Neural progenitor cell (in vitro differentiated cells): ENCODE measurements around the gene C21orf91. TPM values are rescaled to one million over a fixed set of nuclear protein-coding genes. Genes with fewer than 3 reads are reported as not detected.

Source experiments
- DNase-seq: peaks from one replicate; pipeline ENCODE4 v3.0.0-alpha.2; 2016; ENCODE audit warnings: low spot score
- H2AFZ ChIP-seq: fragments of 200-600 bp; sonication (generic); replicated peaks from 2 replicates; pipeline ENCODE4 v1.6.1; 2016; ENCODE audit warnings: antibody characterized with exemption
- H3F3A ChIP-seq: fragments of 200-600 bp; sonication (generic); 2 replicates; pipeline ENCODE4 v1.6.1; 2016; ENCODE audit warnings: antibody characterized with exemption, low read depth
- H3K27ac ChIP-seq: fragments of 200-600 bp; sonication (generic); 2 replicates; pipeline ENCODE4 v1.5.1; 2016; ENCODE audit warnings: mild to moderate bottlenecking
- H3K27me3 ChIP-seq: fragments of 200-600 bp; sonication (generic); 2 replicates; pipeline ENCODE4 v1.6.1; 2016; ENCODE audit warnings: mild to moderate bottlenecking, moderate library complexity
- H3K36me3 ChIP-seq: fragments of 200-600 bp; sonication (generic); 2 replicates; pipeline ENCODE4 v1.5.1; 2016
- H3K4me1 ChIP-seq: fragments of 200-600 bp; sonication (generic); 2 replicates; pipeline ENCODE4 v1.6.1; 2016; ENCODE audit warnings: mixed run types
- H3K4me2 ChIP-seq: fragments of 200-600 bp; sonication (generic); 2 replicates; pipeline ENCODE4 v1.6.1; 2016
- H3K4me3 ChIP-seq: fragments of 200-600 bp; sonication (generic); 2 replicates; pipeline ENCODE4 v1.5.1; 2016
- H3K79me2 ChIP-seq: fragments of 200-600 bp; sonication (generic); 2 replicates; pipeline ENCODE4 v1.6.1; 2016; ENCODE audit warnings: low read depth
- H3K9ac ChIP-seq: fragments of 200-600 bp; sonication (generic); 2 replicates; pipeline ENCODE4 v1.6.1; 2016
- H3K9me3 ChIP-seq: fragments of 200-600 bp; sonication (generic); 2 replicates; pipeline ENCODE4 v1.5.1; 2016; ENCODE audit warnings: low read depth
- H4K20me1 ChIP-seq: fragments of 200-600 bp; sonication (generic); 2 replicates; pipeline ENCODE4 v1.6.1; 2016; ENCODE audit warnings: low read depth
- H3K27ac Mint-ChIP-seq: 3 replicates; pipeline ENCODE4 v1.8.0; 2021; ENCODE audit warnings: mixed read lengths
- H3K27me3 Mint-ChIP-seq: 2 replicates; pipeline ENCODE4 v1.8.0; 2022; ENCODE audit warnings: low read depth, mild to moderate bottlenecking, inconsistent platforms, moderate library complexity, mixed read lengths; ENCODE audit not compliant: insufficient read depth
- H3K36me3 Mint-ChIP-seq: 3 replicates; pipeline ENCODE4 v1.8.0; 2021; ENCODE audit warnings: mixed read lengths
- H3K4me1 Mint-ChIP-seq: 3 replicates; pipeline ENCODE4 v1.8.0; 2021; ENCODE audit warnings: mixed read lengths
- H3K4me3 Mint-ChIP-seq: 3 replicates; pipeline ENCODE4 v1.8.0; 2021; ENCODE audit warnings: mild to moderate bottlenecking, moderate library complexity, mixed read lengths
- H3K9me3 Mint-ChIP-seq: 3 replicates; pipeline ENCODE4 v1.8.0; 2020; ENCODE audit warnings: mixed read lengths
- CTCF ChIP-seq: fragments of 200-600 bp; sonication (generic); IDR thresholded peaks from 2 replicates; pipeline ENCODE4 v1.5.1; 2017; ENCODE audit warnings: antibody characterized with exemption, mild to moderate bottlenecking
- EZH2 ChIP-seq: fragments of 200-600 bp; sonication (generic); IDR thresholded peaks from 2 replicates; pipeline ENCODE4 v1.6.1; 2017; ENCODE audit warnings: antibody characterized with exemption, mild to moderate bottlenecking, moderate library complexity
- EZH2phosphoT487 ChIP-seq: fragments of 200-600 bp; sonication (generic); IDR thresholded peaks from 2 replicates; pipeline ENCODE4 v1.6.1; 2017; ENCODE audit warnings: antibody characterized with exemption
- total RNA-seq: library from RNA; depleted of rRNA; stranded (reverse); fragments of >200 nt; gene quantifications from 2 replicates; pipeline ENCODE4 v1.2.3, GENCODE V29; 2015; ENCODE audit warnings: low replicate concordance

The C21orf91 gene
- total RNA-seq, 1 donor from 2014 or later: 59.9 TPM

- H3F3A ChIP-seq: no peaks in the 10 kb centered on the region
- no peaks in the 10 kb centered on the region for H3K9me3 ChIP-seq
- H2AFZ ChIP-seq: no peak overlapping the region
- H3K4me2 ChIP-seq: no peak overlapping the region
- no peak for DNase-seq
- no peak overlapping the region for H3K27ac Mint-ChIP-seq
- H3K4me3 ChIP-seq: no peak overlapping the region
- H3K4me1 Mint-ChIP-seq: no peaks in the 10 kb centered on the region
- peaks cover 42% of the 10 kb centered on the region for H3K36me3 Mint-ChIP-seq
- H3K27ac ChIP-seq: no peak overlapping the region
- H3K27me3 ChIP-seq: no peaks in the 10 kb centered on the region
- peaks cover 20% of the 10 kb centered on the region for H3K36me3 ChIP-seq
- TF ChIP-seq EZH2: no peak
- no peak for TF ChIP-seq EZH2phosphoT487
- TF ChIP-seq CTCF: no peak
- H4K20me1 ChIP-seq: no peaks in the 10 kb centered on the region
- no peak overlapping the region for H3K9ac ChIP-seq
- H3K9me3 Mint-ChIP-seq: no peaks in the 10 kb centered on the region
- H3K4me1 ChIP-seq: peaks cover 4% of the 10 kb centered on the region
- no peaks in the 10 kb centered on the region for H3K79me2 ChIP-seq
- no peaks in the 10 kb centered on the region for H3K27me3 Mint-ChIP-seq
- no peak overlapping the region for H3K4me3 Mint-ChIP-seq
Measured at GRCh38 chr21:17789656-17790055, 29.5 kb downstream of the C21orf91 start.

GRCh38 chr21:17789069-17789468 lies 30.1 kb downstream of the C21orf91 start:
- no peak for DNase-seq
- Histone ChIP-seq H3F3A (no peaks in the 10 kb centered on the region), H4K20me1 (no peaks in the 10 kb centered on the region), H3K27ac (no peak overlapping the region), H3K9me3 (no peaks in the 10 kb centered on the region), H3K4me2 (no peak overlapping the region), H3K36me3 (peaks cover 20% of the 10 kb centered on the region), H2AFZ (no peak overlapping the region), H3K27me3 (no peaks in the 10 kb centered on the region), H3K9ac (no peak overlapping the region), H3K4me3 (no peak overlapping the region), H3K4me1 (peaks cover 4% of the 10 kb centered on the region), H3K79me2 (no peaks in the 10 kb centered on the region)
- no peak overlapping the region for H3K4me3 Mint-ChIP-seq
- H3K36me3 Mint-ChIP-seq: peaks cover 46% of the 10 kb centered on the region
- H3K4me1 Mint-ChIP-seq: no peaks in the 10 kb centered on the region
- TF ChIP-seq EZH2phosphoT487: no peak
- TF ChIP-seq CTCF: no peak
- TF ChIP-seq EZH2: no peak
- no peaks in the 10 kb centered on the region for H3K9me3 Mint-ChIP-seq
- no peak overlapping the region for H3K27ac Mint-ChIP-seq
- H3K27me3 Mint-ChIP-seq: no peaks in the 10 kb centered on the region

- Histone ChIP-seq H3K27ac (no peak overlapping the region), H3K79me2 (no peaks in the 10 kb centered on the region), H3K9ac (no peak overlapping the region), H3F3A (peaks cover 10% of the 10 kb centered on the region), H3K27me3 (no peaks in the 10 kb centered on the region), H4K20me1 (no peaks in the 10 kb centered on the region), H2AFZ (no peak overlapping the region), H3K36me3 (peaks cover 18% of the 10 kb centered on the region), H3K4me1 (peaks cover 6% of the 10 kb centered on the region), H3K4me2 (no peak overlapping the region), H3K9me3 (no peaks in the 10 kb centered on the region), H3K4me3 (no peak overlapping the region)
- H3K9me3 Mint-ChIP-seq: no peaks in the 10 kb centered on the region
- H3K27me3 Mint-ChIP-seq: no peaks in the 10 kb centered on the region
- H3K27ac Mint-ChIP-seq: no peak overlapping the region
- no peak for TF ChIP-seq EZH2phosphoT487
- no peak for TF ChIP-seq CTCF
- TF ChIP-seq EZH2: no peak
- H3K4me1 Mint-ChIP-seq: no peaks in the 10 kb centered on the region
- peaks cover 39% of the 10 kb centered on the region for H3K36me3 Mint-ChIP-seq
- no peak for DNase-seq
- H3K4me3 Mint-ChIP-seq: no peak overlapping the region
Measured at GRCh38 chr21:17786851-17787181, 32.3 kb downstream of the C21orf91 start.
